ENCODE data around the gene RNF224.

Gene RNF224

DNA sequence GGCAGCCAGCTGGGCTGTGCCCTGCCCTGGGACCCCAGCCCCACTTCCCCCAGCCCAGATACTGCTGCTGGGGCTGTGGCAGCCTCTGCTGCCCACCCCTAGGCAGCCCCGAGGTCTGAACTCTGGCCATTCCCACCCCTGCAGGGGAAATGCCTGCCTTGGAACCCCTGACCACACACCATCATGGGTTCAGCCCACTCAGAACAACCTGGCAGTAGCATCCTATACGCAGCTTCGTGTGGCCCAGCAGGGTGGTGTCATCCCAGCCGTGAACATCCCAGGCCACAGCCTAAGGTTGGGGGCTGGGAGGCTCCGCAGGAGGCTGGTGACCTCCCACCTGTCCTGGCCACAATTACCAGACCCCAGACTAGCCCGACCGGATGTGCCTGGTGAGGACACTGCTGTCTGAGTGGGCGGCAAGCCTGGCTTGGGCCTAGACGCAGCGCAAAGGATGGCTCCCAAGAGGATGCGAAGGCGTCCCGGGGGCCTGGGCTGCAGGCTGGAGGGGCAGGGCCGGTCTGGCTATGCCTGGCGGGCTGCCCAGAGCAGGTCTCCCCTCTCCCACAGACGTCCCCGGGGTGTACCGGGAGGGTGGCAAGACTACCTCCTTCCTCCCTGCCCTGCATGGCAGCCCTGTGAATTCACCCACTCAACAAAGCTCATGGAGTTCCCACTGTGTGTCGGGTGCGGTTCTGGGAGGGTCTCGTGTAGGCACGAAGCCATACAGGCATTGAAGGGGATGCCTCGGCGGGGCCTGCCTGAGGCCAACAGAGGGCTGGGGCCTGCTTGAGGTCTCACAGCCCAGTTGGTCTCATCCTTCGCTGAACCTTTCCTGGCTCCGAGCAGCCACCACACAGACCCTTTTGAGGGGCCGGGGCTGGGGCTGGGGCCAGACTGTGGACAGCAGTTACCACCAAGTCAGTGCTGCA, 1.9 kb downstream of the RNF224 start:
- DNase-seq: no peak

DNA sequence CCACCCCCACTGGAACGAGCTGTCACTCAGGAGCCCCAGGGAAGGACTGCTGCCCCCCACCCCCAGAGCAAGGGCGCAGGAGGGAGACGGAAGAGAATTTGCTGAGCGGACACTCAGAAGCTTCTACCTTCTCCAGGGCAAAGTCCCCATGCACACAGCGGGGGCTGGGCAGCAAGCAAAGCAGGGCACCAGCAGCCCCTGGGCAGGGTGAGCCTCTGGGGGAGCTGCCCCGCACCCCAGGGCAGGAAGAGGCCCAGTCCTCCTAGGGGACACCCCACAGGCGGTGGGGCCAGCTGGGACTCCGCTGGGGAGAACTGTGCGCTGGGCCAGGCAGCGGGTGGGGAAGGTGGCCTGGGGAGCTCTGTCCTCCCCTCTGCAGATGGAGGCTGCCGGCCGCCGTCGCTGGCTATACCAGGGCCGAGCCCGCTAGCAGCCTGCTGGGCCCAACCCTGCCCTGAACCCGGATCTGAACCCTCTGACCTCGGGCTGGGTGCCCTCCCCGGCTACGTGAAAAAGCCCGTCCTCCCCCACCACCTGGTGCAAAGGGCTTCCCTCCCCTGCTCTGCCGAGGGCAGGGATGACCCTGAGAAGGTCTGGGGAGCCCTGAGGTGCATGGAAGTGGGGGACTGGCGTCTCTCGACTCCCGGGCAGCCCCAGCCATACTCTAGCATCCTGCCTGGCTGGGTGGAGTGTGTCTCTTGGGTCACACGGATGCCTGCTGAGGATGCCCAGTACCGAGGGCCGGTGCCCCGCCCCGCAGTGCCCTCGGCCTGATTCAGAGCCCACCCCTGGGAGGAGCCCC, 2.8 kb downstream of the RNF224 start:
- no peak for DNase-seq

DNA sequence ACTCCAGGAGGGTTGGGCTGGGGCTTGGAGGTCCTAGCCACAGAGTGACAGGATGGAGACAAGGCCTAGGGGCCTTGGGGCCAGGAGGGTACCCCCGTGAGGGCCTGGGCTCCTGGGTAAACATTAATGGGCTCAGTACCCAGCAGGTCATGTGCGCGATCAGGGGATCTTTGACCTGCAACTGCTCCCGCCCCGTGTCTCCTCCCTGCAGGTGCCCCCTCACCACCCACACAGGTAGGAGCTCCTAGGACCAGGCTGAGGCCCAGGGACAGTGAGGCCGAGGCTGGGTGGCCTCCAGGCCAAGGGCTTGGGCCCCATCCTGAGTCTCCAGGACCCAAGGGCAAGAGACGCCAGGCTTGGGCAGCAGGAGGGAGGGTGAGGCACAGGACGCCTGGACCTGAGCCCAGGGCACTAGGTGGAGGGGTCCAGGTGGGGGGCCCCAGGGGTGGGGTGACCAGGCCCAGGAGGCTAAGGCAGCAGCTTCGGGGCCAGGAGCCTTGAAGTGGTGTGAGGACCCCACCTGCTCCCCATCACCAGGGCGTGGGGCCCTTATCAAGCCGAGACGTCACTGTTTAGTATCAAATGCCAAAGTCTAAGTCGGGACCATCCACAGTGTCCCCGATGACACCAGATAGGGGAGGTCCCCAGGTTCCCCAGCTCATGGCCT, 3.5 kb downstream of the RNF224 start, which contains the start of gene SLC34A3:
Gene SLC34A3, plus strand, starts transcription at position 197 of the 667 bp plus-strand sequence. CDS start 802 bp downstream, outside the sequence.
- no peak for DNase-seq

DNA sequence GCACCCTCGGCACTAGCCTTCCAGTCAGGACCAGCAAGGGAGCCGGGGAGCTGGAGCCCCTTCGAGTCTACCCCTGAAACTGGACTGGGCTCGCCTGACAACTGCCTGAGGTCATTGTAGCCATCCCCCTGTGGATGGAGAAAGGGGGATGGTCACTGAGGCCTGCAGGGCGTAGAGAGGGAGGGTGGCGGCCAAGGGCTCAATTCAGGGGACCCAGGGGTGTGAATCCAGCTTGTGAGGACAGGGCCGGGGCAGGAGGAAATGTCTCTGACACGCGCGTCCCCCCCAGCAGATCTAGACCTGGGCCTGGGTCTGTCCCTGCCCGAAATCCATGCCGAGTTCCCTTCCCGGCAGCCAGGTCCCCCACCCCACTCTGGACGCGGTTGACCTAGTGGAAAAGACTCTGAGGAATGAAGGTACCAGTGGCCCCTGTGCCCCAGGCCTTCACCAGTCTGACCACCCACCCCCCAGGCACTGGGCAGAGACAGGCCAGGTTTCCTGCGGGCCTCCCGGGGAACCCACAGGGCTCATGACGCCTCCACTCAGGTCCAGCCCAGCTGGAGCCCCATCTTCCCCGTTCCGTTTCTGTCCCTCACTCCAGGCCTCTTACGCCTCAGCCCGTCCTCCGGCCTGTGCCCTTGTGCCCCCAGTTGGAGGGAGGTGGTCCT, 4.2 kb downstream of the RNF224 start:
- no peak for DNase-seq

DNA sequence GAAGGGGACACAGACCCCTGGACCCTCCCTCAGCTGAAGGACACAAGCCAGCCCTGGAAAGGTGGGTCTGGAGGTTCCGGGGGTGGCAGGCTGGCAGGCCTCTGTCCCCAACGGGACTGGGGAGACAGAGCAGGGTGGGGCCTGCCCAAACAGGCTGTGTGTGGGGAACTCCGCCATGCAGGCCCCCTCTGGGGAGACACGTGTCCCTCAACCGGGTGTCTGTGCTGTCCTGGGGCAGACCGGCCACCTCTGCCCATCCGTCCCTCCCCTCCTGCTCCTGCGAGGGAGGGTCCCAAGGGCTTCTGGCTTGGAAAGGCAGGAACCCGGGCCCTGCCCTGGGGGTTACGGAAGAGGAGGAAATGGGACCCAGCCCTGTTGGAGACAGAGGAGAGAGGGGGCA, 4.8 kb downstream of the RNF224 start:
- DNase-seq: no peak

DNA sequence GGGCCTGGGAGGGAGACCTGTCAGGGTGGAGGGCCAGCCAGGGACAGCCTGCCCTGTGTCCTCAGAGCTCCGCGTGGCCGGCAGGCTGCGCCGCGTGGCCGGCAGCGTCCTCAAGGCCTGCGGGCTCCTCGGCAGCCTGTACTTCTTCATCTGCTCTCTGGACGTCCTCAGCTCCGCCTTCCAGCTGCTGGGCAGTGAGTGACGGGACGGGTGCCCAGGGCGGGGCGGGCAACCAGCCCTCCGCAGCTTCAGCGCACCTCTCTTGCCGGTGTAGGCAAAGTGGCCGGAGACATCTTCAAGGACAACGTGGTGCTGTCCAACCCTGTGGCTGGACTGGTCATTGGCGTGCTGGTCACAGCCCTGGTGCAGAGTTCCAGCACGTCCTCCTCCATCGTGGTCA, 5.2 kb downstream of the RNF224 start:
- DNase-seq: no peak

DNA sequence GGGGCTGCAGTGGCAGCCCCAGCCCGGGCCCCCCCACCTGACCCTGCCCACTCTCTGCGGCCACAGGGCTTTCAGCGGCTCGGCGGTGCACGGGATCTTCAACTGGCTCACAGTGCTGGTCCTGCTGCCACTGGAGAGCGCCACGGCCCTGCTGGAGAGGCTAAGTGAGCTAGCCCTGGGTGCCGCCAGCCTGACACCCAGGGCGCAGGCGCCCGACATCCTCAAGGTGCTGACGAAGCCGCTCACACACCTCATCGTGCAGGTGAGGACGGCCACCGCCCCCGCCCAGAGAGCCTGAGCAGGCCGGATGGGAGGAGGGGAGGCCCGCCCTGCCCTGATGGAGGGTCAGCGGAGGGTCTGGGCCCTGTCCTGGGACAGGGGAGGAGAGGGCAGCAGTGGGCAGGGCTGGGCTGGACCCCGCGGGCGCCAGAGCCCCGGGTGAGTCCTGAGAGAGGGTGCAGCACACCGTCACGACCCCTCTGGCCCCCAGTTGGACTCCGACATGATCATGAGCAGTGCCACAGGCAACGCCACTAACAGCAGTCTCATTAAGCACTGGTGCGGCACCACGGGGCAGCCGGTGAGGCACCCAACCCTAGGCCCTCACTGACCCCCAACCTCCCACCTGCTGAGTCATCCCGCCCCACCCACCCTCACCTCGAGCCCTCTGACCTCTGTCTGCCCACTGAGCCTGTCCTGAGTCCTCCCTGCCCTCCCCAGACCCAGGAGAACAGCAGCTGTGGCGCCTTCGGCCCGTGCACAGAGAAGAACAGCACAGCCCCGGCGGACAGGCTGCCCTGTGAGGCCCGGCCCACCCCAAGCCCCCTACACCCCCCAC, 6.1 kb downstream of the RNF224 start:
- DNase-seq: no peak

DNA sequence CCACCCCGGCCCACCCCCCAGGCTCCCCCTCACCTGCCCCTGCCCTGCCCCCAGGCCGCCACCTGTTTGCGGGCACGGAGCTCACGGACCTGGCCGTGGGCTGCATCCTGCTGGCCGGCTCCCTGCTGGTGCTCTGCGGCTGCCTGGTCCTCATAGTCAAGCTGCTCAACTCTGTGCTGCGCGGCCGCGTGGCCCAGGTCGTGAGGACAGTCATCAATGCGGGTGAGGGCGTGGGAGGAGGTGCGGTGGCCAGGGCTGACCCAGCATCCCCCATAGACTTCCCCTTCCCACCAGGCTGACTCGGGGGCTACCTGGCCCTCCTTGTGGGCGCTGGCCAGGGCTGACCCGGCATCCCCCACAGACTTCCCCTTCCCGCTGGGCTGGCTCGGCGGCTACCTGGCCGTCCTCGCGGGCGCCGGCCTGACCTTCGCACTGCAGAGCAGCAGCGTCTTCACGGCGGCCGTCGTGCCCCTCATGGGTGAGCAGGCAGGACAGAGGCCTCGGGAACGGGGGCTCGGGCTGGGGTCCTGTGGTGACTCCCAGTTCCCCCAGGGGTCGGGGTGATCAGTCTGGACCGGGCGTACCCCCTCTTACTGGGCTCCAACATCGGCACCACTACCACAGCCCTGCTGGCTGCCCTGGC, 6.9 kb downstream of the RNF224 start:
- no peak for DNase-seq

DNA sequence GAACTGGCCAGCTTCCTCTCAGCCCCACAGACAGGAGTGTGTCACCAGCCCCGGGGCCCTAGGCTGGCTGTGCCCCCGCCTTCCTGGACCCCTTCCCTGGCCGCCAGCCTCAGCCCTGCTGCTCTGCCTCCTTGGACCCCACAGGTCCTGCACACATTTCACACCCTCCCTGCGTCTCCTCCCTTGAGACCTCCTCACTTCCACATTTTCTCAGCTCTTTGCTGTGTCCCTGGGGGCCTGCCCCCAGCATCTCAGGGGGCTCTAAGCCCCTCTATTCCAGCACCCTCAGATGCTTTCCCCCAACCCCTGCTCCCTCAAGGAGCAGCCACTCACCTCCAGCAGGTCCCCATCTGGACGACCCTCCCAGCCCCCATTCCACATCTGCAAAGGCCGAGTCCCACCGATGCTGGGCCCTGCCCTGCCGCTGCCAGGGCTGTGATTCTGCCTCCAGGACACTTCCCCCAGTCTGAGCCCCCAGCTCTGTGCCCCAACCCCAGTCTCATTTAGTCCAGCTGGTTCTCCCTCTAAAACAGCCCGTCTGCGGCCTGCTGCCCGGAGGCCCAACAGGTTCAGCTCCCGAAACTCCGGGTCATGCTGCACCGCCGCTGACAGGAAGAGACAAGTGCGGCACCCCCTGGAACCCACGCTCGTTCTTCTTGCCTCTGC, 7.6 kb downstream of the RNF224 start:
- DNase-seq: no peak

DNA sequence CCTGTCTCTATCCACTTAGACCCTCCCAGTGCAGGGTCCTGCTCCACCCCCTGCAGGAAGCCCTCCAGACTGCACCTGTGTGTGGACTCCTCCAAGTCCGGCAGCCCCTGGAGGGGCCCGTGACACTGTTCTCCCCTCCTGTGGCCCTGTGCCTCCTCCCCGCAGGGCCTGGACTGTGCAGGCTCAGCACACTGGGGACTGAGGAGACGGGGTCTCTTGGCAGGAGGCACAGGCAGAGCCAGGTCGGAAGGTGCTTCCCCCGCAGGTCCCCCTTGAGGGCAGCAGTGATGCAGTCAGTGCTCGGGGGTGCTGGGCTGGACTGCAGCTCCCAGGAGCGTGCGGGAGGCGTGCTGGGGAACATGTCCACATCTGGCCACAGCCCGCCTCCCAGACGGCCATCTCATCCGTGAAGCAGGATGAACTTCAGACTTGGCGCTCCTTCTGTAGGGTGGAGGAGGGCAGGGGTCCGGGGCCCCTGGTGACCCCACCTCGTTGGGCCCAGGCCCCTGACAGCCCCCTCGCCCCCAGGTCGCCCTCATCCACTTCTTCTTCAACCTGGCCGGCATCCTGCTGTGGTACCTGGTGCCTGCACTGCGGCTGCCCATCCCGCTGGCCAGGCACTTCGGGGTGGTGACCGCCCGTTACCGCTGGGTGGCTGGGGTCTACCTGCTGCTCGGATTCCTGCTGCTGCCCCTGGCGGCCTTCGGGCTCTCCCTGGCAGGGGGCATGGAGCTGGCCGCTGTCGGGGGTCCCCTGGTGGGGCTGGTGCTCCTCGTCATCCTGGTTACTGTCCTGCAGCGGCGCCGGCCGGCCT, 8.3 kb downstream of the RNF224 start:
- DNase-seq: no peak

DNA sequence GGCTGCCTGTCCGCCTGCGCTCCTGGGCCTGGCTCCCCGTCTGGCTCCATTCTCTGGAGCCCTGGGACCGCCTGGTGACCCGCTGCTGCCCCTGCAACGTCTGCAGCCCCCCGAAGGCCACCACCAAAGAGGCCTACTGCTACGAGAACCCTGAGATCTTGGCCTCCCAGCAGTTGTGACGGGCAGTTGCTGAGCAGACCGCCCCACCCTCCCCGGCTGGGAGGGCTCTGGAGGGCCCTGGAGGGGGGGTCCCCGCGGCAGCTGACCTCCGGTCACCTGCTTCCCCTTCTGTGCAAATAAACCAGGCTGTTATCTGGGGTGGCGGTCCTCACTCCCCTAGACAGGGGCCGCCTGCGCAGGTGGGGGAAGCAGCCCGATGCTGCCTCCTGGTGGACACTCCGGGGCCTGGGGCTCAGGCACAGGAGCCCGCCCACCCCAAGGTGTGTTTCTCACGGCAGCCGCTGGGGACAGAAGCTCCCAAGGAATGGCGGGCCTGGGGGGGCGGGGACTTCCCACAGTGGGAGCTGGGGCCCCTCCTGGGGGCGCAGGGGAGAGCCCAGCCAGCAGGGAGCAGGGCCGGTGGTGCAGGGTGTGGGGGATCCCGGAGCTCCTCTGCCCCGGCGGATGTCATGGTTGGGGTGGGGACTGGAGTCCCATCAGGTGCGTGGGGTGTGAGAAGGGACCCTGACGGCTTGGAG, 9.1 kb downstream of the RNF224 start:
- peak; percentile 90 to 91 for DNase-seq

DNA sequence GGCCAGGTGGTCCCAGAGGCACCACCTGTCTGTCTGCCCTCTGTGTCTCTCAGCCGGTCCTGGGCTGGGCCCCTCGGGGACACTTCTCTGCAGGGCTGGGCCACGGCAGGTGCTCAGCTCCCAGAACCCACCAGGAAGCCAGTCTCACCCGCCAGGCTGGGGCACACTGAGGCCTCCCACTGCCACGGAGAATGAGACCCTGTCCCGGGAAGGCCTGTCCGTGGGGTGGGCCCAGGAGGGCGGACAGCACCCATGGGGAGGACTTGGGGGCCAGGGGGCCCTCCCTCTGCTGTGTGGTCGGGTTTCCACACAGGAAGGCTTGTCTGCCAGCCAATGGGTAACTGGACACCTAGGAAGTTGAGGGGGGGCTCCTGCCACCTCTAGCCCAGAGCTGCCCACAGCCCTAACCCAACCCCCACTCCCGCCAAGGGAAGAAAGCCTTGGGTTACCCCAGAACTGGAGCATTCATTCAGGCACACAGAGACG, 9.7 kb downstream of the RNF224 start:
- no peak for DNase-seq

DNA sequence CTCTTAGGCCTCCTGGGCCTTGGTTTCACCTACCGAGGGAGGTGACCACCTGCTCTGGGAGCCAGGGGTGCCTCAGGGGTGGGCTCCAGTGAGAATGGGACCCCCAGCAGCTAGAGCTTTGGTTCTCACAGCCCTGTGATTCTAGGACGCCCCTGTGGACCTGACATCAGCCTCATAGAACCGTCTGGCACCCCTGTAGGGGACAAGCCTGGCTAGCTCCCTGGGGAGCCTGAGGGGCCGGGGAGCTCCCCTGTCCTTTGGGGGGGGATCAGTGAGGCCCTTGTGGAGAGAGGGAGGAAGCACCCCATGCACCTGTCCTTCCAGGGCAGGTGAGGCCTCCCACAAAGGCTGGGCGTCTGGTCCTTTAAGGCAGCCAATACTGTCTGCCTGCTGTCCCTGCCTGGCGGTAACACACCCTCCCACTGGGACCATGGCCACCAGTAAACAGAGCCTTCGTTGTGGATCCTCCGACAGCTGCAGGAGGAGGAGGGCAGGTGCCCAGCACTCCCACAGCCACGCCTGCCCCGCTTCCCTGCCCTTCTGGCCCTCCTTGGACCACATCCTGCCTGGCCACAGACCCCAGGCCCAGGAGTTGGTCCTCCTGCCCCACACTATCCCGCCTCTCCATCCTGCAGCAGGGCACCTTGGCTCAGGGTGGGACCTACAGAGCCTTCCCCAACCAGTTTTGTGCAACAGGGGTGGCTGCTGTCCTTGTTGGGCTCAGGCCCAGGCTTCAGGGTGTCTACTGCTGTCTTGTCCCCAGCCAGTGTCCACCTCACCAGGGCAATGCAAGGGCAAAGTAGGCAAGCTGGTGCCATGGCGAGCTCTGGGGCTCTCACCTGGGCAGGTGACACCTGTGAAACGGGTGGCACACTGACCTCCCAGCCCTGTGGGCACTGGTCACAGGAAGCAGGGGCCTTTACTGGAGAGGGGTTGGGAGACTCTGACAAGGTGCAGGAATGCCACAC, 10.7 kb downstream of the RNF224 start:
- no peak for DNase-seq

DNA sequence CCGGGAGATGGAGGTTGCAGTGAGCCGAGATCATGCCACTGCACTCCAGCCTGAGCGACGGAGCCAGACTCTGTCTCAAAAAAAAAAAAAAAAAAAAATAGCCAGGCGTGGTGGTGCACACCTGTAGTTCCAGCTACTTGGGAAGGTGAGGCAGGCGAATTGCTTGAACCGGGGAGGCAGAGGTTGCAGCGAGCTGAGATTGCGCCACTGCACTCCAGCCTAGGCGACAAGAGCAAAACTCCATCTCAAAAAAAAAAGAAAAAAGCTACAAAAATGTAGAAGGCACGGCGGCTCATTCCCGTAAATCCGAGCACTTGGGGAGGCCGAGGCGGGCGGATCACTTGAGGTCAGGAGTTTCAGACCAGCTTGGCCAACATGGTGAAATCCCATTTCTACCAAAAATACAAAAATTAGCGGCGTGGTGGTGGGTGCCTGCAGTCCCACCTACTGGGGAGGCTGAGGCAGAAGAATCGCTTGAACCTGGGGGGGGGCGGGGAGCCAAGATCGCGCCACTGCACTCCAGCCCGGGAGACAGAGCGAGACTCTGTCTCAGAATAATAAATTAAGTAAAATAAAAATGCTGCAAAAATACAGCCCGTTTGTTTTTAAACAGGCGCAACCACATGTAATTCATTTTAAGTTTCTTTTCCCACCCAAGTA, 12.4 kb downstream of the RNF224 start:
- DNase-seq: peak in 1 of 2 donors; percentile 6

DNA sequence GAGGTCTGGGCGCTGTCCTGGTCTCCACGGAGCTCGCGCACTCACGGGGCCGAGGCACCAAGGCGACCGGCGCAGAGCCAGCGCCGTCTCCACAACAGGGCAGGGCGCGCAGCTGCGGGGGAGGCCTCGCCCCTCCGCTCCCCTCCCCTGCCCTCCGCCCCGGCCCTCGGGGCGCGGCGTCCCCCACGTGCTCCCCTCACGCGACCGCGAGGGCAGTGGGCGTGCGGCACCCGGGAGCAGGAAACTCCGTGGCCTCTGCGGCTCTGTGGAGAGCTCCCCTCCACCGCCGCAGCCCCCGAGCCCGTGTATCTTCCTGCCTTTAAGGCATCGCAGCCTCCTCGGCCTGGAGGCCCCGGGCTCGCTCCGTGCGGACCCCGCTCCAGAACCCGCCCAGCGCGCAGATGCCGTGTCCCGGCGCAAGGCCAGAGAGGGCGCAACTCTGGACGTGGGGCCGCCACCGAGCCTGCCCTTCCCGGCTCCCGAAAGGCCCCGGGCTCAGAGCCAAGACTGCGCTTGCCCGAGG, 13.1 kb downstream of the RNF224 start:
- peak; percentile 63 to 76 for DNase-seq

DNA sequence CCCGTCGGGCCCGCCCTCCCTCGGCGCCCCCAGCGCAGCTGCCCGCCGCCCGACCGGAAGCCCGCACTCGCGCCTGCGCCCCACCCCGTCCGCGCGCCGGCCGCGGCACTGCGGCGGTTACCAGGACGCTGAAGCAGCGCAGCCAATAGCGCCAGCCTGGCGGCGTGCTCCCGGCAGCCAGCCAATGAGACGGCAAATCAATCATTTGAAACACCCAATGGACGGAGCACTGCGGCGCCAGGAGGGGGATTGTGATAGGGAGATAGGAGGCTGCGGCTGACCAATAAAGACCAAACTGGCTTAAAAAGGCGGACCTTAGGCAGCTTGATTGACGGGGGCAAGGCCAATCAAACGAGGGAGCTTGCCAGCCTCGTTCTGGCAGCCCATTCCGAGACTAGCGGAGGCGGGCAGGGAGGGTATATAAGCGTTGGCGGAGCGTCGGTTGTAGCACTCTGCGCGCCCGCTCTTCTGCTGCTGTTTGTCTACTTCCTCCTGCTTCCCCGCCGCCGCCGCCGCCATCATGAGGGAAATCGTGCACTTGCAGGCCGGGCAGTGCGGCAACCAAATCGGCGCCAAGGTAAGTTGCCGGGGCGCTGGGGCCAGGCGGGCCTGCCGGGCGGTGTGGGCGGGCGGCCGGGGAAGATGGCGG, 13.7 kb downstream of the RNF224 start, which contains the start of gene TUBB4B:
Gene TUBB4B, plus strand, starts transcription at position 447 of the 649 bp plus-strand sequence. Its CDS starts 74 bp downstream, at position 521.
- DNase-seq: peak; percentile 100

Data from CD4-positive, alpha-beta T cell treated with Interleukin-4 for 1 hour (primary cell).